ENCODE data around the gene UNC93A.
A peak's percentile ranks its signal among the peaks of the same experiment; 100 is the strongest.
"Not testable (repeated sequence)": the region's sequence is repeated elsewhere in the genome, so short reads cannot be mapped to it uniquely, and the experiment has no call there.

The UNC93A gene

DNA sequence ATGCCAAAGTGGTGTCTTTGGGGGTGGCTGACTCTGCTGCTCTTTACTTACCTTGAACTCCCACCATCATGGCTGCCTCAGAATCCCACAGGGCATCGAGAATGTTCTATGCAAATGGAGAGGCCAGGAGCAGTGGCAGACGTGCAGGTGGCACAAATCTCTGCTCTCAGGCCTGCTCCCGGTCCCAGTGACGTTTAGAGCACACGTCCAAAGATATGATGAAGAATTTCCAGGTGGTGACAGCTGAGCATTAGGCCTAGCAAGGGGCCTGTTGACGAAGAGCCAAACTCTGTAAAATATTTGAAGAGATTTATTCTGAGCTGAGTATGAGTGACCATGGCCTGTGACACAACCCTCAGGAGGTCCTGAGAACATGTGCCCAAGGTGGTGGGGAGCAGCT, 19.0 kb upstream of the UNC93A start:
- DNase-seq, result no peak

DNA sequence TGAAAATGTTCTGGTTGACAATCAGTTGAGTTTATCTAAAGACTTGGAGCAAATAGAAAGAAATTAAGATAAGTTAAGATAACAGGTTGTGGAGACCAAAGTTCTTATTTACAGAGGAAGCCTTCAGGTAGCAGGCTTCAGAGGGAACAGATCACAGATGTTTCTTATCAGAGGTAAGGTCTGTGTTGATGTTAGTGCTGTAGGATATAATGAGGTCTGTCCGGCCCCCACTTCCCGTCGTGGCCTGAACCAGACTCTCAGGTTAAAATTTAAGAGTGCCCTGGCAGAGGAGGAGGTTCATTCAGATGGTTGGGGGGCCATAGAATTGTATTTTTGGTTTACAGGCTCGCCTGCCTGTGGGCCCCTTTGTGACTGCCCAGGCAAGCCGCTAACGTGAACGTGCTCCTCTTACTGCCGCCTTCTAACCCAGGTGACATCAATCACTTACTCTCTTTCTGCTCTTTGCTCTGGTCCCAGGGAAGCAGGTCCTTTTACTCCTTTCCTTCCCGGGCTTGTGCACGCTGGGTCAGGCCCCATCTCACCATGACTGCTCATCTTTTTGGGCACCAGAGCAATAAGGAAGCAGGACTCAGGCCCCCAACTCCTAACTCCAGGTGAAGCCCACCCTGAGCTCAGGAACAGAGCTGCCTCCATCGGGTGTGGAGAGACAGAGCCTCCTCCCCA, 18.3 kb upstream of the UNC93A start:
- no peak for DNase-seq

DNA sequence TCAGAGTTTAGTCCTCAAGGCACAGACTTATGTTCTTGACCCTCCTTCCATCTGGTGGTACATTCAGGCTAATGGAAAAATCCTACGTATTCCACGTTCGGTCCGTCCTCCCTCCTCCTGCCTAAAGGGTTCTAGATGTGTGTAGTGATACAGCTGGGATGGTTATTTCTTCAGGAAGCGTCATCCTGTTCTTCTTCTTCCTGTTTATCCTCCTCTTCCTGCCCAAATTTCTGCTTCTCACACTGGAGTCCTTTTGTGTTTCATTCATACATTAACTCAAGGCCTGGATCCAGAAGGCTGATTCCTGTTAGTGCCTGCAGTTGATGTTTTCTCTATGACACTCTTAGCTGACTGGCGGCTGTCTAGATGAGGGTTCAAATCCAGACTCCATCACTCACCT, 16.8 kb upstream of the UNC93A start:
- DNase-seq, result no peak

DNA sequence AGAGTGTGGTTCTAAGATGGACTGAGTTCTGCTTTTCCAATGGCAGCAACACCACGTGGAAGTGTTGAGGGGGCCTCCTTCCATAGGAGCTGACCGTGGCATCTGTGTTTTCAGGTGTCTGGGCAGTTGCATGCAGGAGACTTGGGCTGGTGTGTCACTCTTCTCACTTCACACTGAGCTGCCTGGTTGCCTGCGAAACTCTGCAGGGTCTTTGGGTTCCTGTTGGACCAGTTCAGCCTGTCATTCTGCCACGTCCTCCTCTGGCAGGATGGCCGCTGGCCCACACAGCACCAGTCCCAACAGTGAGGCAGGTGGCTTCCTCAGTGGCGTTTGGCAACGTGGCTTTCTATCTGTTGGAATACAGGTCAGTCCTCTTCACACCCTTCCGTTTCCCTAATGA, 16.1 kb upstream of the UNC93A start:
- no peak for DNase-seq

DNA sequence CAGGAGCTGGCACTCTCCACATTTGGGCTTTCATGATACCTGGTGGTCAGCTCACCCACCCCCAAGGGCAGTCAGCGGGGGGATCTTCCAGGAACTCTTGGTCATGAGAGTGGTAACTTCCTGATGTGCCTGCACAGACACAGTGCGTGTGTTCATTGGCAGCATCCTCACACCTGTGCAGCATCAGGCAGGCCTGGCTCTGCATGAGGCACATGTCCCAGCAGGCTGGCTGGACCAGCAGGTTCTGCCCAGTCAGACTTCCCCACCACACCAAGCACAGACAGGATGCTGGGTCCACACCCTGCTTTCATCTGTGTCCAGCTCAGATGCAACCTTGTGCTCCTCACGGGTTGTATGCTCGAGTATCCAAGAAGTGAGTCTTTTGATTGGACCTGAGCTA, 15.7 kb upstream of the UNC93A start:
- DNase-seq, result no peak

DNA sequence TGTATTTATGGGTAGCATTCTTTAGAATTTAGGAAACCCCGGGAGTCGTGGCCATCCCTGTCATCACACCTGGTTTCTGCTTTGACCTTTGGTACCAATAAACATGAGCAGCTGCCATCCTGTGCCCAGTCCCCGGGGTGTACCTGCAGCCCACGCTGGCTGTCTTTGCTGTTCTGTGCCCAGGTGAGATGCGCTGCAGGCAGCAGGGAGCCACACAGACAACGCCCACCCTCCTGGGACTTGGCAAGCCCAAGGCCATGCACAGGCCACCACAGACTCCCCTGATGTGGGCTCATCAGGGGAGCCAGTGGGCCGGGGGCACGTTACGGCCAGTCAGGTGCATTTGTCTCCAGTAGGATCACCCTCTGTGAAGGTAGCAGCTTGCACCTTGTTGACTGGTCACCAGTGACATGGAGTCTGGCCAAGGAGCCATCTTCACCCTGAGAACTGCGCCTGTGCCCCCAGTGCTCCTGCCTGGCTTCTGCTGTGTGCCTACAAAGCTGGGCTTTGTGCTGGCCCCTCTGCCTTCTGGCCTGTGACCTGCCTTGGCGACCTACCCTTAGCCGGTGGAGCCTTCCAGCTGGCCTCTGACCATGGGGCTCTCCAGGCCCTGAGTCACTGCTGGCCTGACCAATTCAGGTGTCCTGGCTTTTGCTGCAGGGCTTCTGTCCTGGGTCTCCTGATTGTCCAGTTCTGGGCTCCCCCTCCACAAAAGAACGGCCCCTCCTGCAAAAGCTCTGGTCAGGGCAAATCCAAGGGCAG, 14.2 kb upstream of the UNC93A start:
- DNase-seq, result no peak

DNA sequence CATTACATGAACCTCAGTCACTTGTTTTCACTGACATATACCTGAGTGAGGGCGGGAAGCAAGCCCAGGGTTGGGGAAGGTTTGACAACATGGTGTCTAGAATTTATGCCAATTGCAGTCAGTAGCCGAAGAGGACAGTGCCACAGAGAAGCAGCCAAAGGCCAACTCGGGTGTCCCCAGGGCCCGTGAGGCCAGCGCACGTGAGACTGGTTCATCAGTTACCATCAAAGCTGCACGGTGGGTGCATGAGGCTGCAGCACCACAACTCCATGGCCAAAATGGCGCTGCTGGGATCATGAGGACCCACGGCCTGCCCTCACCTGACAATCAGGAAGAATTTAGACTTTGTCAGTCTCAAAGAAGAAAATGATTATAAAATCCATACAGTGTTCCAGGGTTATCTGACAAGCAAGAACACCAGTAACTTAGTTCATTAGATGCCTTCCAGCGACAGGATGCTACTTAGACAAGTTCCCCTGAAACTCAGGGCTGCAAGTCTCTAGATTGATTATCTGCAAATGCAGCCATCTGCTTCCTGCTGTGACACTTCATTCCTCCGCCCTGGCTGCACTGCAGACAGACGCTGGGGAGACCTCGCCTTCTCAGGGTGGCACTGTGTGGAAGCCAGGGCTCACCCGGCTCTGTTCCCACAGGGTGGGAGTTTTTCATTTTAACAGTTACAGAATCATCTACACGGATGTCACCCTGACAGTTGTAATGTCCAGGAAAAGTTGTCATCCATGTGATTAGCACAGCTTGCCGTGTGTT, 12.8 kb upstream of the UNC93A start:
- not testable (repeated sequence) for DNase-seq

DNA sequence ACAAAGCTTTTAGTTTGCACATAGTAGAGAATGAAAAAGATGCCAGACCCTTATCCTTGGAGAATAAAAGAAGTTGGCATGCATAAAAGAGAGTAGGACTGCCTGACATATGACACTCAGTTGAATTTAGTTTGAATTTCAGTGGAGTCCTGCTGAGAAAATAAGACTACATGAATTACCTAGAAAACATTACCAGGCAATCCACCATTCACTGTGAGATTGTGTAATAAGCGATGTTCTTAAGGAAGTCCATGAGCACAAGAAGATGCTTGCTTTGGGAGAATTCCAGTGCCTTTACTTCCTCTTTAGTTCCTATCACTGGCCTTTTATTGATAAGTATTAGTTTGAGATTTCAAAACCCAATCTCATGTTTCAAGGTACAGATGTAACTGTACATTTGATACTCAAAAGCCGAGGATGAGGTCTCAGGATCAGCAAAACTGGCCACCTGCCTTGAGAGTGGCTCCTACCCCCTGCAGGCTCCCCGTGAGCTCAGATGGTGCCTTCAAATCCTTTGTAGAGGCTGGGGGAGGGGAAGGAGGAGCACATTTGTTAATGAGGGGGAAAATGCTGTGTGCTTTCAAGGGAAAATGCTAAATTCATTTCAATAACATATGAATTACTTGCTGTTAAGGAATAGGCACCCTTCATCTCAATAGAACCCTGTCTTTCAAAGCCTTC, 11.2 kb upstream of the UNC93A start:
- no peak for DNase-seq

DNA sequence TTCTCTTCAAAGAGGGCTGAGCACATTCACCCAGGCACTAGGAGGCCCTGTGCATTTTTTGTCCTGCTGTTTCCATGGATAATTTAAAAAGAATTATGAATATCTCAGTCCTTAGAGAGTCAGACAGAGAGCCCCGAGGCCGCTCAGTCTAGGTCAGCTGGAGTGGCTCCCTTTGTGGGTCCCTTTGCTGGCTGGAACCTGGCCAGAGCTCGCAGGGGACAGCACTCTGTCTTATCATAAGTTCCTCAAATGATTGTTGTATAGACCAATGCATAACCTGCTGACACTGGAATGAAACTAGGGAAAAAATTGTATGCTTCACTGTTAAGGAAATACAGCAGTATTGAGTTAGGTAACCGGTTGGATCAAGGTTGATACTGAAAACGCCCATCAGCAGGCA, 10.6 kb upstream of the UNC93A start:
- not testable (repeated sequence) for DNase-seq

DNA sequence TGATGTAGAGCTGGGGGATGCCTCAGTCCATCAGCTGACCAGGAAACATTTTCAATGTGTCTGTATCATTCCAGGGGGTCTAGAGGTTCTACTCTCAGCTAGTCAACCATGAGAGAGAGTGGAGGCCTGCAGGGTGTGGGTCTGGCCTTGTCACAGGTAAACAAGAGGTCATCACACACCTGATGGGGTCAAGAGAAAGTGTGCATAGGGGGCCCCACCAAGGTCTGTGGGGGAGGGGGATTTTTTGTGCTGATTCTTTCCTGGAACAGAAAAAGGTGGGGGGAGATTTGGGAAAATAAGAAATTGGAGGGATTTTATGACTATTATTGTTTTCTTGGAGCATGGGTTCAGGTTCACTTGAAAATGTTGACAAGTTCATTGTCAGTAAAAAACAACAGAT, 8.9 kb upstream of the UNC93A start:
- no peak for DNase-seq

DNA sequence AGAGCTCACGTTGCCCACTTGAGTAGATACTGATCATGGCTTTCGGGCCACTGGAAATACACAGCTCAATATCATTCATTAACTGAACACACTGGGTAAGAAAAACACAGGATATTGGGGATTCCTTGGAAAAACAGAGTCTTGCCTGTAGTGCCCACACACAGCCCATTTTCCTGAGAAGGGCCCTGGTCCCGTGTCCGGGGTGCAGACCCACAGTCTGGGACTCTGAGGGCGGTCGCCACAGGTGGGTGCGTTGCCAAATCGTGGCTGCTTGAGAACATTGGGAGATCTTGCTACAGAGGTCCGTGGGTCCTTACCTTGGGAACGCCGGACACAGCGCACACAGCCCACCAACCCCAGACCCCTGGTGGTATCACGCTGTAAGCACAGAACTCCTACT, 6.5 kb upstream of the UNC93A start:
- DNase-seq, result not testable (repeated sequence)

DNA sequence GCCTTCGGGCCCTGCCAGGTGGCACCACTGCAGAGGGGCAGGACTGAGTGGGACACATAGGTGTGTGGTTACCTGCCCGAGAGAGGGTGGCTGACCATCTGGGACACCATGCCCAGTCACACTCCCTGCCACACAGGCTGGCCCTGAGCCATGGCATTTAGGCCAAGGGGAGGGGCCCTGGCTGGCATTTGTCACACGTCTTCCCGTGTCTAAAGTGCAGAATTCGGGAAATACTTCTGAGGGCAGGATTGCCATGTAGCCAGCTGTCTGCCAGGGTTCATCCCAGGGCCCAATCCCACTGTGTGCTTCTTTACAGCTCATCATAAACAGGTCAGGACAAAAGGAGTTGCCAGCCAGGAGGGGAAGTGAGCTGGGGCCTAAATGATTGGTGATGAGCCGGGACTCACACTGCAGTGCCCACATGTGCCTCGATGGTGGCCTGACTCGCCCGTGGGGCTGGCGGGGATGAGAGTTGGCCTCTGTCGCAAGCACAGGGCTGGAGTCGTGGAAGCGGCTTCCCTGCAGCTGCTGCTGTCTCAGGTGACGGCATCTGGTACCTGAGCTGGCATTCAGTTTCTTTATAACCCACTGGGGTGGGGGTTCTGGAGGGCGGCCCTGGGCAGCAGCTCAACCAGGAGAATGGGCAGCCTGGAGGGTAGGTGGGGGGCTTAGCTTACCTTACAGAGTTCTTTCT, 5.9 kb upstream of the UNC93A start:
- no peak for DNase-seq

DNA sequence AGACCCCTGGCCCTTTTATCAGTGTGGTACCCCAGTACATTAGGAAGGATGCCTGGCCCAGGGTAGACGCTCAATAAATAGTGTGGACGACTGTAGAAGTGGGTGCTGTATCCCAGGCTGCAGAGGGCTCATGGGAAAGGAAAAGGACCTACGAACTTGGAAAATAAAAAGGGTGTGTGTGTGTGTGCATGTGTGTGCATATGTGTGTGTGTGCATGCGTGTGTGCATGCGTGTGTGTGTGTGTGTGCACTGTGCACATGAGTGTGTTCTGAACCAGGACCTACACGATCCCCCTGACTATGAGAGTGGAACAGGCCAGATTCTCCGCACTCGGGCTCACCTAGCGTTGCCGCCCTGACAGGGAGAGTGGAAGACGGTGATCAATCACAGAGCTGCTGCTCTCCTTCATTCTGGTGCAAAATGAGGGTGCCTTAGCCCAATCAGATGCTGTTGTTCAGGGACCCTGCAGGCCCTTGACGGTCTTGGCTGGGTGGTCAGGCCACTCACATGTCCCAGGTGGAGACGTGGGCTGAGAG, 3.5 kb upstream of the UNC93A start:
- no peak for DNase-seq

DNA sequence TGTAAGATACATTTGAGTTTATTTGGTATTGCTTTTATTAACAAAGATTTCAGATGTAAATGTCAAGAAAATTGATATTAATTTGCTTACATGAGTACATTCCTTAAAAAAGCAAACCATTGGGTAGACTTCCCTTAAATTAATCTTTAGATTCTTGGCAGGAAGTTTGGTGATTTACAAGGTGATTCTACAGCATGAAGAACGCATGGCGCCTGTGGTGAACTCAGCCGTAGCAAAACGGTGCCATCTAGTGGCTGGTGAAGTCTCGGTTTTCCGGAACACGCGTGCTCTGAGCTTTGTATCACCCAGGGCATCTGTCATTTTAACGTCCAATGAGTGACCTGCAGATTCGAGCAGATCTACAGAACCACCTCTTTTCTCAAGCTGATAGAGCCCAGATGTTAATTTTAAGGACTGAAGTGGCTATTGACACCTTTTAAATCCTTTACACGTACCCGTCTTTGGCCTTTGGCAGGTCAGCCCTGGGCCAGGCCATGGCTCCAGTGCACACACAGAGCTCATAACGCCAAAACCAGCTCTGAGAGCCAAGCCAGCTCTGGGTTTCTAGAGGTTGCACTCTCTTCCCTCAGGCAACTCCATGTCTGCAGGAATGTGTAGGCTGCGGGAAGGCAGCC, 2.4 kb upstream of the UNC93A start:
- peak; percentile 35 for DNase-seq

DNA sequence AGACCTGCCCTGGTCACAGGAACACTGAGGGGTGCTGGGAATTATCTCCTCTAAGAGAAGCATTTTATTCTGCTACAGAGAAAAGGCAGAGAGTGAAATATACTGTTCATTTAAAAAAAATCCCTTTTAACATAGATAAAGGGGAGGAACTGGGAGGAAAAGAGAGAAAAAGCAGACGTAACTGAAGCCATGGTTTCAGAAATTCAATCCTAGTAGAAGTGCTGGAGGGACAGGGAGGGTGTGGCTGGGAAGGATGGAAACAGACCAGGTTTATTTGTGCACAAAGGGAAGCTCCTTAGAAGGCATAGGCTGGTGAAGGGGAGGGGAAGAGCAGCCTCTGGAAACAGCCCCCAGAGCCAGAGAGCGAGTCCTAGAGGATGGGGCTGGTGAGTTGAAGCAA, 1.8 kb upstream of the UNC93A start:
- DNase-seq, result not testable (repeated sequence)

DNA sequence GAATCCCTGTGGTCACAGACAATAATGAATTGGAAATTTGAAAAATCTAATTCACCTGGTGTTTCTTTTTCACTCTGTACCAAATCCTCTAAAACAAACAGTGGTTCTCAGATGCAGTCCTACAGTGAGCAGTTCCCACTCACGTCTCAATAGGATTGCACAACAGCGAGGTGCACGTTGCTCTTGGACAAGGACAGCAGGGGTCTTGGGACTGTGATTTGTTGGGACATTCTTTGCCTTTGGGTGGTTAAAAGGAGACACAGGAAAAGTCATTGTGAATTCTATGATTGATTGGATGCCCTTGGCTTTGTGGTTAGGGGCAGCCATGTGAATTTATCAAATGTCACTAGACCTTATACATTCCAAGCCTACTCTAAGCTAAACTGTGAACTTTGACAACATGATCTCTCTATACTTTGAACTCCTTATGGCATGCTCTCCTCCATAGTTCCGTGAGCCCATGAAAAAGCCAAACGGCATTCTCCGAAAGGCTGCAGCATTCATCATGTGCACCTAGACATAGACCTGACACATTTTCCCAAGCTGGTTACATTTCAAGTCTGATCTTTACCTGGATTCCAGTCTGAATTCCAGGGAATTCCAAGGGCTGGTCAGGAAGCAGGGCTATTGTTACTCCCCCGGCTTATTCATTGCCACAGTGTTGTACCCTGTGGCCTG, 647 bp downstream of the UNC93A start:
- no peak for DNase-seq

DNA sequence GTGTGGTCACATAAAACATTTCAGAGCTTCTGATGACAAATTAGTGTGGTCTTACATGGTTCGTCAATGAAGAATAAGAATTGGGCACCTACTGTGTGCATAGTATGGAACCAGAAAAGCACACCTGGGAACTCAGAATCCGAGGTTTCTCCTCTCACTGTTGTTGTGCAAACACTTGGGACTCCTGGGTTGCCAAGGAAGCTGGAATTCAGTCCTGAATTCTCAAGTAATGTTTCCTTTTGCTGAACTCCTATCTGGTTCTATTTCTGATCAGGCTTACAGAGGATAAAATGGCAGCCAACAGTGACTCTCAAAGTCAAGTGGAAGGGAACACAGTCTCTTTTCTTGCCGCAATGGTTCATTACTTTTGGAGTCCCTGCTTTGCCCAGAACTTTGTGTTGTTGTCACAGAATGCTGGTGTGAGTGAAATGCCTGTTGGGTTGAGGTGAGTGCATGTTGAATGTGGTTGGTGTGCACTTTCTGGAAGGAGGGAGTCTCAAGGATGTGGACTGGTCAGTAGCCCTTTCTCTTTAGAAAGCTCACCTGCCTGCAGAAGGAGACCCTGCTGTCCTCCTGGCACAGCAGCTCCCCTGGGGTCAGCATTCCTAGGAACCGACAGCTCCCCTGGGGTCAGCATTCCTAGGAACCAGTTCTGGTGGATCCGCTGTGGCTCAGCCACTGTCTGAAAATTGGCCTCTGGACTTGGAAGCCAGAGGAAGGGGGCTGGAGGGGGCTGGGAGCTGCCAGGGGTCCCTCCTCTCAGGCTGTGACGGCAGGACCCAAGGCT, 1.4 kb downstream of the UNC93A start:
- no peak for DNase-seq

DNA sequence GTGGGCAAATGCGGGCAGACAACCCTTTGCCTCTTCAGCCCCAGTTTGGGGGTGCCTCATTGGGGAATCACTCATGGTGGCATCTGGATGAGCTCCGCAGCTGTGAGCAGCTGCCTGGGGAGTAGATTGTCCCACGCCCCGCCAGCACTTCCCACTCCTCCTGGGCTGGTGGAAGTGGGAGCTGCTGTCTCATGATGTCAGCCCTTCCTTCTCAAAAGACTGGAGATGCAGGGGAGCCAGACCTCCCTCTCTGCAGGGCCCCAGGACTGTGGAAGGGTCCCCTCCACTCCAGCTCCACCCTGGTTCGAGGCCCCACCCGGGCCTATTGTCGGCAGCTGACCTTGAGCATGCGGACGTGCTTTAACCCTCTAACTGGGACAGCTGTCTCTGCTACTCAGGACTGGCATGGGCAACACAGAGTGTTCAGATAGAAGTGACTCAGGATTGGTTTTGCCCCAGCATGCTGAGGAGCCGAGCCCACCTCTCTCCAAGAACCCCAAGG, 2.0 kb downstream of the UNC93A start:
- no peak for DNase-seq

DNA sequence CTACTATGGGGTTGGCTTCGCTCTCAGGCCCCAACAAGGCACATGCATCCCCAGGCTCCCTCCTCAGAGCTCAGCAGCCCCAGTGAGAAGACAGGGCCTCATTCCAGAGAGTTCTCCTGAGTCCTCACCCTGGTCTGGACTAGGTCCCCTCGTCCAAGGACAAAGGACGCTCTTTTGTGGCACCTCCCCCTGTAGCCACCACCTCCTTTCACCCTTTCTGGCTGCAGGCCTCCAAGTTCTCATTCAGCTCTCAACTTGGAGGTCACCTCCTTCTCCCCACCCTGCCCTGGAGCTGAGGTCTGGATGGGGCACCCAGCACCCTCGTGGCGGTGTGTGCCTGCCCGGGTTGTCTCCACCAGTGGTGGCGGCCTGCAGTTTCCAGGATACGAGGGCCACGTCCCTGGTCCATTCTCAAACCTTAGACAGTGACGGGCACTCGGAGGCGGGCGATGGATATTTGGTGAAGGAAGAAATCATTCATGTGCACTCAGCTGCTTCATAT, 2.5 kb downstream of the UNC93A start:
- no peak for DNase-seq

DNA sequence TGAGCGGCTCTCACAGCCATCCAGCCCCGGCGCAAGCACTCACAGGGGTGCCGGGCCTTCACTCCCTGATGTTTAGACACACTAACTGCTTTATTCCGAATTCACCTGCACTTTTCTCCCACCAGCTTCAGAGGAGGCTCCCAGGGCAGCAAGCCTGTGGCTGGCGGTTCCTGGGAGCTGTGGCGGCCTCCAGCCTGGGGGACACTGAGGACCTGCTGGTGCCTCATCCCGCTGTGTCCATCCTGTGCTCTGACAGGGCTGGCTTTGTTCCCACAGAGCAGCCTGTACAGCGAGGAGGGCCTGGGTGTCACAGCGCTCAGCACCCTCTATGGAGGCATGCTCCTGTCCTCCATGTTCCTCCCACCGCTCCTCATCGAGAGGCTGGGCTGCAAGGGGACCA, 3.1 kb downstream of the UNC93A start:
- no peak for DNase-seq
